ENCODE measurements around the gene CDON.

DNA sequence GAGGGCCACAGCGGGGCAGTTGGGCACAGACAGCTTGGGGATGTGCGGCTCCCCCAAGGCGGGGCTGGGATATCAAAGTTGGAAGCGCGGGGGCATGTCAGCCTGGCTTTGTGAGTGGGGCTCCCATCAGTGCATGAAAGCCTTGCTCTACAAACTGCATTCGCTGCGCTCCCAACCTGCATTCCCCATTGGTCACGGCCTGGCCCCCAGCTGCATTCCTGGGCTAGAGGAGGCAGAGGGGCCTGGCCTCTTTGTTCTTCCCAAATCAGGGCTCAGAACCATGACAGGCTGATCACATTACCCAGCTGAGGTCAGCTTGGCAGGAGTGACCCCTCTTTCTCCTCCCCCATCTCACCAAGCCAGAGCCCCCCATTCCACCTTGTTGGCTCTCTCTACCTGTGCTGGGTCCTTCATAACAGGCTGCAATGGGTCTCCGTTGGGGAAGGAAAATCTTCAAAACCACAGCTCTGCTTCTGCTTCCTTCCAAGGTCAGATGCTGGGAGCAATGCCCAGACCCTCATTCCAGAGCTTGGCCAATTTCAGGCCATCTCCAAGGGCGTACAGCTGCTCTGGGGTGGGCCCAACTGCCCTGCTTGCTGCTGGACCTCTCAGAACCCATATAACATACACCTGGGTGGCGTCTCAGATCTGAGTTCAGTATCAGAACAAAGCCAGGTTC lies 38.7 kb upstream of the CDON start:
- no peak for TF ChIP-seq GATA2 (IDR thresholded peaks at IDR 0.05; ENCODE audit: low read depth, low read length)
- no peak for TF ChIP-seq GATA3 (IDR thresholded peaks at IDR 0.05; ENCODE audit: low read depth, low read length)
